Parathyroid adenoma (tissue), 2 donors: Measurements from ENCODE around the gene CENPH.

ENCODE experiments used
- H2AFZ ChIP-seq: fragments of 300-600 bp; sonication (generic); one replicate; pipeline ENCODE4 v1.7.0; 2017; ENCODE audit warnings: antibody characterized with exemption, mild to moderate bottlenecking
- H3K27ac ChIP-seq: fragments of 300-600 bp; sonication (generic); one replicate; pipeline ENCODE4 v1.7.0; 2017
- H3K27me3 ChIP-seq: fragments of 300-600 bp; sonication (generic); one replicate; pipeline ENCODE4 v1.7.0; 2017; ENCODE audit warnings: low read length; ENCODE audit not compliant: control insufficient read depth, insufficient read depth
- H3K36me3 ChIP-seq: fragments of 300-600 bp; sonication (generic); one replicate; pipeline ENCODE4 v1.7.0; 2017; ENCODE audit warnings: low read length; ENCODE audit not compliant: control insufficient read depth, insufficient read depth
- H3K4me1 ChIP-seq: fragments of 300-600 bp; sonication (generic); one replicate; pipeline ENCODE4 v1.7.0; 2017; ENCODE audit warnings: control low read depth
- H3K4me2 ChIP-seq: fragments of 300-600 bp; sonication (generic); one replicate; pipeline ENCODE4 v1.7.0; 2017; ENCODE audit warnings: low read length
- H3K4me3 ChIP-seq: fragments of 300-600 bp; sonication (generic); one replicate; pipeline ENCODE4 v1.7.0; 2017; ENCODE audit warnings: low read depth, low read length
- H3K79me2 ChIP-seq: fragments of 300-600 bp; sonication (generic); one replicate; pipeline ENCODE4 v1.7.0; 2017; ENCODE audit warnings: control low read depth
- H3K9ac ChIP-seq: fragments of 300-600 bp; sonication (generic); one replicate; pipeline ENCODE4 v1.7.0; 2017; ENCODE audit warnings: mild to moderate bottlenecking
- H3K9me3 ChIP-seq: fragments of 300-600 bp; sonication (generic); one replicate; pipeline ENCODE4 v1.7.0; 2017; ENCODE audit warnings: low read length; ENCODE audit not compliant: control insufficient read depth
- CTCF ChIP-seq: fragments of 300-600 bp; sonication (generic); IDR thresholded peaks from one replicate; pipeline ENCODE4 v1.7.0; 2017; ENCODE audit warnings: antibody characterized with exemption, mild to moderate bottlenecking
- donor health status: primary hyperparathyroidism.

CENPH gene

GRCh38 chr5:69184621-69185020 is 4.8 kb upstream of the CENPH start:
- Histone ChIP-seq H3K27me3 (no peaks in the 10 kb centered on the region), H3K4me2 (no peak overlapping the region), H3K4me1 (no peaks in the 10 kb centered on the region), H3K9me3 (no peaks in the 10 kb centered on the region), H3K9ac (no peak overlapping the region), H3K4me3 (no peak overlapping the region), H2AFZ (no peak overlapping the region), H3K27ac (no peak overlapping the region), H3K79me2 (no peaks in the 10 kb centered on the region), H3K36me3 (no peaks in the 10 kb centered on the region)
- TF ChIP-seq CTCF: no peak

GRCh38 chr5:69187342-69187741 is 2.0 kb upstream of the CENPH start:
- Histone ChIP-seq H3K4me2 (no peak overlapping the region), H3K9ac (no peak overlapping the region), H3K27ac (no peak overlapping the region), H3K4me3 (no peak overlapping the region), H3K79me2 (no peaks in the 10 kb centered on the region), H2AFZ (no peak overlapping the region), H3K4me1 (no peaks in the 10 kb centered on the region), H3K36me3 (no peaks in the 10 kb centered on the region), H3K27me3 (no peaks in the 10 kb centered on the region), H3K9me3 (no peaks in the 10 kb centered on the region)
- TF ChIP-seq CTCF: no peak

- H3K79me2 ChIP-seq: no peaks in the 10 kb centered on the region
- H3K4me3 ChIP-seq: peak overlapping the region; percentile 91
- no peaks in the 10 kb centered on the region for H3K4me1 ChIP-seq
- no peaks in the 10 kb centered on the region for H3K36me3 ChIP-seq
- peak overlapping the region; percentile 85 for H3K27ac ChIP-seq
- TF ChIP-seq CTCF: no peak
- no peaks in the 10 kb centered on the region for H3K27me3 ChIP-seq
- peak overlapping the region; percentile 92 for H3K4me2 ChIP-seq
- H2AFZ ChIP-seq: peak overlapping the region; percentile 84
- H3K9ac ChIP-seq: peak overlapping the region; percentile 12
- H3K9me3 ChIP-seq: no peaks in the 10 kb centered on the region
Observed at GRCh38 chr5:69188811-69189161, 597 bp upstream of the CENPH start.

- Histone ChIP-seq H3K27ac (no peak overlapping the region), H3K79me2 (no peaks in the 10 kb centered on the region), H3K36me3 (no peaks in the 10 kb centered on the region), H3K27me3 (no peaks in the 10 kb centered on the region), H3K9ac (no peak overlapping the region), H3K4me3 (no peak overlapping the region), H3K9me3 (no peaks in the 10 kb centered on the region), H2AFZ (no peak overlapping the region), H3K4me2 (no peak overlapping the region), H3K4me1 (no peaks in the 10 kb centered on the region)
- TF ChIP-seq CTCF: no peak
Observed at GRCh38 chr5:69202497-69202896, 13.1 kb downstream of the CENPH start.

- H3K79me2 ChIP-seq: no peaks in the 10 kb centered on the region
- no peak for TF ChIP-seq CTCF
- no peaks in the 10 kb centered on the region for H3K4me1 ChIP-seq
- no peak overlapping the region for H3K27ac ChIP-seq
- no peak overlapping the region for H2AFZ ChIP-seq
- no peaks in the 10 kb centered on the region for H3K36me3 ChIP-seq
- H3K4me2 ChIP-seq: no peak overlapping the region
- H3K4me3 ChIP-seq: no peak overlapping the region
- H3K9ac ChIP-seq: no peak overlapping the region
- H3K27me3 ChIP-seq: no peaks in the 10 kb centered on the region
- H3K9me3 ChIP-seq: no peaks in the 10 kb centered on the region
Observed at GRCh38 chr5:69206528-69207190, 17.3 kb downstream of the CENPH start.
